SK-N-MC (cell line): ENCODE data around the gene SLC38A2.
A peak's percentile ranks its signal among the peaks of the same experiment; 100 is the strongest.

ENCODE experiments used
- DNase-seq: peaks from one replicate; pipeline ENCODE4 v3.0.0-alpha.2; 2011; ENCODE audit warnings: low read depth, low spot score
- H3K27ac ChIP-seq: fragments of 200-600 bp; sonication (generic); 2 replicates; pipeline ENCODE4 v1.5.1; 2016; ENCODE audit warnings: mixed run types
- H3K36me3 ChIP-seq: fragments of 200-600 bp; sonication (generic); 2 replicates; pipeline ENCODE4 v1.6.1; 2017; ENCODE audit warnings: antibody characterized with exemption, low read length, mixed read lengths; ENCODE audit not compliant: insufficient read depth
- H3K4me3 ChIP-seq: fragments of 200-600 bp; sonication (generic); 2 replicates; pipeline ENCODE4 v1.5.1; 2016
- H3K9ac ChIP-seq: fragments of 200-600 bp; sonication (generic); 2 replicates; pipeline ENCODE4 v1.8.0; 2017; ENCODE audit warnings: mixed run types, mixed read lengths; ENCODE audit not compliant: insufficient read length
- H3K9me3 ChIP-seq: fragments of 200-600 bp; sonication (generic); 2 replicates; pipeline ENCODE4 v1.6.1; 2017; ENCODE audit warnings: low read depth, mild to moderate bottlenecking, antibody characterized with exemption, low read length, moderate library complexity, mixed read lengths
- EZH2 ChIP-seq: fragments of 200-600 bp; sonication (generic); IDR thresholded peaks from one replicate; pipeline ENCODE4 v1.6.1; 2017; ENCODE audit warnings: antibody characterized with exemption
- FOXP2 ChIP-seq: optimal IDR thresholded peaks from 2 replicates; pipeline ENCODE3; 2011; ENCODE audit warnings: mild to moderate bottlenecking, moderate library complexity; ENCODE audit not compliant: insufficient read depth; ENCODE audit errors: extremely low read length, control extremely low read depth
- POLR2AphosphoS5 ChIP-seq: IDR thresholded peaks from 2 replicates; pipeline ENCODE4 v1.6.1; 2012; ENCODE audit warnings: mild to moderate bottlenecking, low read depth, low read length, borderline replicate concordance

SLC38A2 gene

GRCh38 chr12:46362895-46363581, 9.5 kb downstream of the SLC38A2 start:
- no peak for TF ChIP-seq FOXP2
- no peak for TF ChIP-seq POLR2AphosphoS5
- peaks cover 96% of the 10 kb centered on the region for H3K36me3 ChIP-seq
- DNase-seq, result no peak
- H3K9me3 ChIP-seq, result no peaks in the 10 kb centered on the region
- H3K9ac ChIP-seq, result no peak overlapping the region
- peak overlapping the region; percentile 64 for H3K27ac ChIP-seq
- no peak overlapping the region for H3K4me3 ChIP-seq

- H3K9me3 ChIP-seq, result no peaks in the 10 kb centered on the region
- no peak overlapping the region for H3K4me3 ChIP-seq
- H3K27ac ChIP-seq, result no peak overlapping the region
- H3K36me3 ChIP-seq, result peaks cover 82% of the 10 kb centered on the region
- no peak for TF ChIP-seq POLR2AphosphoS5
- no peak overlapping the region for H3K9ac ChIP-seq
- DNase-seq, result no peak
These were observed 10.9 kb downstream of the SLC38A2 start for GRCh38 chr12:46361667-46362034.

GRCh38 chr12:46360908-46361666, 11.5 kb downstream of the SLC38A2 start:
- H3K27ac ChIP-seq, result 0 out of 2 replicates have a peak overlapping the region, but pooled peaks have one; percentile 1
- DNase-seq, result no peak
- H3K4me3 ChIP-seq, result no peak overlapping the region

GRCh38 chr12:46360370-46360769, 12.2 kb downstream of the SLC38A2 start:
- H3K36me3 ChIP-seq, result peaks cover 70% of the 10 kb centered on the region
- no peaks in the 10 kb centered on the region for H3K9me3 ChIP-seq
- no peak overlapping the region for H3K27ac ChIP-seq
- no peak overlapping the region for H3K9ac ChIP-seq
- DNase-seq, result no peak
- TF ChIP-seq POLR2AphosphoS5 (no peak), FOXP2 (no peak), EZH2 (no peak)
- no peak overlapping the region for H3K4me3 ChIP-seq

More at GRCh38 chr12:46360908-46361666, 11.5 kb downstream of the SLC38A2 start:
- TF ChIP-seq FOXP2 (no peak), EZH2 (no peak), POLR2AphosphoS5 (no peak)
- Histone ChIP-seq H3K9ac (no peak overlapping the region), H3K36me3 (peaks cover 77% of the 10 kb centered on the region), H3K9me3 (no peaks in the 10 kb centered on the region)

GRCh38 chr12:46359667-46360280, 12.8 kb downstream of the SLC38A2 start:
- Histone ChIP-seq H3K27ac (no peak overlapping the region), H3K9me3 (no peaks in the 10 kb centered on the region), H3K9ac (no peak overlapping the region), H3K4me3 (no peak overlapping the region), H3K36me3 (peaks cover 64% of the 10 kb centered on the region)
- DNase-seq, result no peak
- TF ChIP-seq FOXP2 (no peak), POLR2AphosphoS5 (0 out of 2 replicates have a peak, but pooled peaks have one; percentile 21), EZH2 (no peak)

GRCh38 chr12:46358791-46359666, 13.5 kb downstream of the SLC38A2 start:
- Histone ChIP-seq H3K4me3 (no peak overlapping the region), H3K9ac (no peak overlapping the region), H3K9me3 (no peaks in the 10 kb centered on the region), H3K36me3 (peaks cover 56% of the 10 kb centered on the region), H3K27ac (peak overlapping the region; percentile 12; the same call in 1 of the 2 replicates)
- TF ChIP-seq FOXP2, result no peak
- TF ChIP-seq EZH2, result no peak
- 0 out of 2 replicates have a peak, but pooled peaks have one; percentile 7 for TF ChIP-seq POLR2AphosphoS5
- DNase-seq, result no peak

GRCh38 chr12:46358325-46358700, 14.3 kb downstream of the SLC38A2 start:
- Histone ChIP-seq H3K9me3 (no peaks in the 10 kb centered on the region), H3K4me3 (no peak overlapping the region), H3K27ac (peak overlapping the region; percentile 12; the same call in 1 of the 2 replicates), H3K36me3 (peaks cover 49% of the 10 kb centered on the region), H3K9ac (no peak overlapping the region)
- DNase-seq, result no peak
- TF ChIP-seq FOXP2 (no peak), POLR2AphosphoS5 (no peak), EZH2 (no peak)

GRCh38 chr12:46357438-46358324, 14.9 kb downstream of the SLC38A2 start:
- no peak overlapping the region for H3K9ac ChIP-seq
- peak; percentile 75 for TF ChIP-seq POLR2AphosphoS5
- no peak for TF ChIP-seq FOXP2
- DNase-seq, result no peak
- no peaks in the 10 kb centered on the region for H3K9me3 ChIP-seq
- H3K4me3 ChIP-seq, result no peak overlapping the region
- H3K36me3 ChIP-seq, result peaks cover 43% of the 10 kb centered on the region
- H3K27ac ChIP-seq, result no peak overlapping the region
